ENCODE measurements around the gene NPIPB2. TPM values are rescaled to one million over a fixed set of nuclear protein-coding genes. Genes with fewer than 3 reads are reported as not detected.
A peak's percentile ranks its signal among the peaks of the same experiment; 100 is the strongest.

The NPIPB2 gene
- total RNA-seq, 1 experiment from 2014 or later, result 12.5 TPM

DNA sequence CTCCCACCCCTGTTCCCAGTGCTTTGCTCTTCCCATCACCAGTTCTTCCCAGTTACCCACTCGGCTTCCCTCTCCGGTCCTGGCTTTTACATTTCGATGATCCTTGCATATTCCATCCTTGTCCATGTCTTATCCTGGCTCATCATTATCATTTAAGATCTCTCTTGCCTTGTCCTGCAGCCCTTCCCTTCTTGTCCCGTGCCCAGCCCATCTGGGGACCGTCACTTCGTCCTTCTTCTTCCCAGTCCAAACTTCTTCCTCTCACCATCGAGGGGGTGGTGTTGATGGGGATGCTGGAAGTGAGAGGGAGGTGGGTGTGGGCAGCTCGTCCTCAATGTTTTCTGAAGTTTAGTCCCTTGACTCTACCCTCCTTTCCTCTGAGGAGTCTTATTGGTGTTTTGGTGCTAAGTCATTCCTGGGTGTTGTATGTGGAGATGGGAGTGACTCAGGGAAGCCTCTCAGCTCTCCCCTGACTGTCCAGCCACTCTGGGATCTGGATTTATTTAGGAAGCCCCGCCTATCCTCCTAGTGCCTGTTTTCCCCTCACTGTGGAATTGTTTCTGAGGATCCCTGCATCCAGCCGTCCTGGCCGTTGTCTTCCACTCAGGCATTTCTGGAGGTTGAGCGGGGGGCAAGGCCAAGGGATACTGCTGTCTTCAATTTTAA, 35.7 kb upstream of the NPIPB2 start:
- Histone ChIP-seq H2BK120ac (ENCODE audit: low read depth, low read length, poor library complexity, severe bottlenecking) (no peak overlapping the region), H3K56ac (ENCODE audit: insufficient read length, low read depth, low read length) (no peak overlapping the region), H3K9ac (ENCODE audit: extremely low read depth, insufficient read length, low read length) (no peak overlapping the region), H3T11ph (ENCODE audit: low read length) (no peak overlapping the region), H3K27me3 (ENCODE audit: insufficient read depth, low read length) (no peaks in the 10 kb centered on the region), H3K23me2 (ENCODE audit: insufficient read length, low read depth, low read length, poor library complexity, severe bottlenecking) (peaks cover 5% of the 10 kb centered on the region), H3K4me2 (ENCODE audit: insufficient read depth, insufficient read length, low read length) (peak overlapping the region; percentile 59), H3K79me1 (ENCODE audit: insufficient read depth, low read depth, low read length, poor library complexity, severe bottlenecking) (no peaks in the 10 kb centered on the region), H2BK20ac (ENCODE audit: low read depth, low read length, poor library complexity, severe bottlenecking) (no peak overlapping the region), H2BK12ac (ENCODE audit: insufficient read length, low read depth, low read length) (no peak overlapping the region), H3K18ac (ENCODE audit: insufficient read length, low read depth, low read length) (no peak overlapping the region), H4K8ac (replicated peaks; ENCODE audit: insufficient read length, low read depth, low read length) (no peak overlapping the region), H3K27ac (ENCODE audit: insufficient read length, low read depth, low read length) (no peak overlapping the region), H3K79me2 (ENCODE audit: insufficient read depth, low read length) (no peaks in the 10 kb centered on the region; the same call in 1 of the 2 replicates), H3K23ac (ENCODE audit: insufficient read length, low read depth, low read length) (no peak overlapping the region), H3K4ac (ENCODE audit: low read depth, low read length) (no peak overlapping the region), H2AK5ac (ENCODE audit: insufficient read length, low read length) (no peak overlapping the region), H3K14ac (ENCODE audit: insufficient read depth, low read length) (no peak overlapping the region), H2BK15ac (ENCODE audit: low read depth, low read length) (no peak overlapping the region), H4K20me1 (ENCODE audit: control insufficient read depth, insufficient read depth, insufficient read length) (no peaks in the 10 kb centered on the region), H3K9me3 (ENCODE audit: control insufficient read depth, low read depth, low read length) (no peaks in the 10 kb centered on the region), H2AFZ (ENCODE audit: low read length) (no peak overlapping the region), H4K91ac (ENCODE audit: insufficient read length, low read depth, low read length) (no peak overlapping the region), H4K5ac (ENCODE audit: insufficient read length, low read depth, low read length) (no peak overlapping the region), H2BK5ac (ENCODE audit: insufficient read length, low read length) (no peak overlapping the region), H3K4me1 (ENCODE audit: insufficient read depth, low read length) (peaks cover 3% of the 10 kb centered on the region; the same call in 1 of the 2 replicates)
- DNase-seq, result no peak
- Mint-ChIP-seq H3K27ac (no peak overlapping the region; a peak in 1 of 7 replicates), H3K4me1 (peaks cover 20% of the 10 kb centered on the region in 2 experiments), H3K36me3 (ENCODE audit: insufficient read depth in 1 of 3, low read depth in 3 of 3) (peaks cover 0 to 11% (median 10%) of the 10 kb centered on the region in 3 experiments; a peak in 3 of 7 replicates), H3K9me3 (peaks cover 2 to 5% of the 10 kb centered on the region in 2 experiments; a peak in 2 of 5 replicates), H3K4me3 (peak overlapping the region; percentile 97 to 99), H3K27me3 (ENCODE audit: low read depth) (no peaks in the 10 kb centered on the region; the same call in 1 of the 2 replicates)
- WGBS (ENCODE audit: extremely low coverage, insufficient read length, low lambda C conversion rate), result no CpG with 5 or more reads among the region's 12 CpGs
- TF ChIP-seq, protein P1, sequence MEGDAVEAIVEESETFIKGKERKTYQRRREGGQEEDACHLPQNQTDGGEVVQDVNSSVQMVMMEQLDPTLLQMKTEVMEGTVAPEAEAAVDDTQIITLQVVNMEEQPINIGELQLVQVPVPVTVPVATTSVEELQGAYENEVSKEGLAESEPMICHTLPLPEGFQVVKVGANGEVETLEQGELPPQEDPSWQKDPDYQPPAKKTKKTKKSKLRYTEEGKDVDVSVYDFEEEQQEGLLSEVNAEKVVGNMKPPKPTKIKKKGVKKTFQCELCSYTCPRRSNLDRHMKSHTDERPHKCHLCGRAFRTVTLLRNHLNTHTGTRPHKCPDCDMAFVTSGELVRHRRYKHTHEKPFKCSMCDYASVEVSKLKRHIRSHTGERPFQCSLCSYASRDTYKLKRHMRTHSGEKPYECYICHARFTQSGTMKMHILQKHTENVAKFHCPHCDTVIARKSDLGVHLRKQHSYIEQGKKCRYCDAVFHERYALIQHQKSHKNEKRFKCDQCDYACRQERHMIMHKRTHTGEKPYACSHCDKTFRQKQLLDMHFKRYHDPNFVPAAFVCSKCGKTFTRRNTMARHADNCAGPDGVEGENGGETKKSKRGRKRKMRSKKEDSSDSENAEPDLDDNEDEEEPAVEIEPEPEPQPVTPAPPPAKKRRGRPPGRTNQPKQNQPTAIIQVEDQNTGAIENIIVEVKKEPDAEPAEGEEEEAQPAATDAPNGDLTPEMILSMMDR (conservative IDR thresholded peaks at IDR 0.05), result no peak
